ENCODE data around the gene PRDM7.
"Not testable (repeated sequence)": the region's sequence is repeated elsewhere in the genome, so short reads cannot be mapped to it uniquely, and the experiment has no call there.

Gene PRDM7

DNA sequence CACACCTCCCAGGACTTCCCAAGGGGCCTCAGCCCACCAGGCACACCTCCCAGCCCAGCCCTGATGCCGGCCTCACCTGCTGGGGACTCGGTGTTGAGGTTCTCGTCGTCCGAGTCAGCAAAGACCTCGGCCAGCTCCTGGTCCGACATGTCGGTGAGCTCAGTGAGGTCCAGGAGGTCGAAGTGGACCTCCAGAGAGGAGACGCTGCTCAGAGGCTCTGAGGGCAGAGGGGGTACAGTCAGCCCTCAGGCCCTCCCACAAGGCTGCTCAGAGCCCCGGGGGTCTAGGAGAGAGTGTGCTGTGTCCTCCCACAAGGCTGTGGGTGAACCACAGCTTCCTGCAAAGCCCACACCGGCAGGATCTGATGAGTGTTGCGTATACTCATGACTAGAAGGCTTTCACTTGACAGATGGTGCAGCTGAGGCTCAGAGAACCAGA, 68.4 kb downstream of the PRDM7 start:
- Histone ChIP-seq H3K9me3 (no peaks in the 10 kb centered on the region), H3K4me3 (no peak overlapping the region), H3K36me3 (replicated peaks) (peaks cover 4% of the 10 kb centered on the region), H3K4me1 (no peaks in the 10 kb centered on the region), H3K27me3 (ENCODE audit: low read depth) (no peaks in the 10 kb centered on the region)
- in situ Hi-C loops (cut with MboI; ENCODE audit: low sequenced_read_pairs) = no loop called here
- no peak for DNase-seq (ENCODE audit: low spot score in 2 of 2)

DNA sequence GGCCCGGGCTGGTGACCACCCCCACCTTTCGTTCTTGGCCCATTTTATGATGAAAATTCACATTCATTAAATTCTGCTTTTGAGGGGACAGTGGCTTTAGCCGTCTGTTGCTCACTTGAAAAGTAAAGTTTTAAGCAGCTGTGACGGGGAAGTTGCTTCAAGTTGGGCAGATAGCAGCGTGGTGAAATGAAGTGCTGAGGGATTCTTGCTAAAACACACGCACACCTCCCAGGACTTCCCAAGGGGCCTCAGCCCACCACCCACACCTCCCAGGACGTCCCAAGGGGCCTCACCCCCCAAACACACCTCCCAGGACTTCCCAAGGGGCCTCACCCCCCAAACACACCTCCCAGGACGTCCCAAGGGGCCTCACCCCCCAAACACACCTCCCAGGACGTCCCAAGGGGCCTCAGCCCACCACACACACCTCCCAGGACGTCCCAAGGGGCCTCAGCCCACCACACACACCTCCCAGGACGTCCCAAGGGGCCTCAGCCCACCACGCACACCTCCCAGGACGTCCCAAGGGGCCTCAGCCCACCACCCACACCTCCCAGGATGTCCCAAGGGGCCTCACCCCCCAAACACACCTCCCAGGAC, 69.4 kb downstream of the PRDM7 start:
- H3K36me3 ChIP-seq (replicated peaks); DNase-seq (ENCODE audit: low spot score in 2 of 2); H3K27me3 ChIP-seq (ENCODE audit: low read depth); in situ Hi-C loops (cut with MboI; ENCODE audit: low sequenced_read_pairs); H3K4me3 ChIP-seq; H3K9me3 ChIP-seq; H3K4me1 ChIP-seq: not testable (repeated sequence)

DNA sequence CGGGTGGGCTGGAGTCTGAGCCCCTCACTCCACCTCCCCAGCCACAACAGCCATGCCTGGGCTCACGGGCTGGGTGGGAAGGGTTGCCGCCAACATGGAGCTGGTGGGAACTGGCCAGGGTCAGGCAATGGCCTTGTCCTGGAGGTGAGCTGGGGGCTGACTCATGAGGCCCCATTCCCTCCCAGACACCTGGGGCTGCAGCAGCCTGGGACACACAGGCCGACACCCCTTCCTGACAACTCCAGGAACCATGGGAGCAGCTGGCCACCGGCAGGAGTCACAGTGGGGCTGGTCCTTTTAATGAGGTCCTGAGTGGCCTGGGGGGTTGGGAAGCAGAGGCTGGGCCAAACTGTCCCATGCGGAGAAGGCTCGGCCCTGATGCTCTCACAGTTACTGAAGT, 70.1 kb downstream of the PRDM7 start:
- DNase-seq (ENCODE audit: low spot score in 2 of 2) = no peak
- in situ Hi-C loops (cut with MboI; ENCODE audit: low sequenced_read_pairs) = no loop called here
- H3K4me1 ChIP-seq = no peaks in the 10 kb centered on the region
- H3K27me3 ChIP-seq (ENCODE audit: low read depth) = no peaks in the 10 kb centered on the region
- no peaks in the 10 kb centered on the region for H3K9me3 ChIP-seq
- H3K4me3 ChIP-seq = no peak overlapping the region
- H3K36me3 ChIP-seq (replicated peaks) = peaks cover 4% of the 10 kb centered on the region

All from HAP-1 (cell line).